GM21576 (cell line): ENCODE measurements around the gene HERC2.
A peak's percentile ranks its signal among the peaks of the same experiment; 100 is the strongest.
"Not testable (repeated sequence)": the region's sequence is repeated elsewhere in the genome, so short reads cannot be mapped to it uniquely, and the experiment has no call there.

Experiments
- ATAC-seq: cut with Tn5 transposase; IDR thresholded peaks from one replicate; pipeline ENCODE4 v1.9.1; 2021; ENCODE audit warnings: mild to moderate bottlenecking, moderate library complexity; ENCODE audit not compliant: unreplicated experiment

HERC2 gene

GRCh38 chr15:28132524-28133275, 189.3 kb downstream of the HERC2 start:
- ATAC-seq: no peak

- ATAC-seq: no peak
These were observed 190.0 kb downstream of the HERC2 start for GRCh38 chr15:28131946-28132345.

GRCh38 chr15:28131400-28131799, 190.6 kb downstream of the HERC2 start:
- ATAC-seq: no peak

GRCh38 chr15:28130651-28131050, 191.3 kb downstream of the HERC2 start:
- ATAC-seq: no peak

- no peak for ATAC-seq
These were observed 192.6 kb downstream of the HERC2 start for GRCh38 chr15:28129231-28129848.

- ATAC-seq: no peak
These were observed 193.9 kb downstream of the HERC2 start for GRCh38 chr15:28128031-28128430.

GRCh38 chr15:28127036-28127435, 194.9 kb downstream of the HERC2 start:
- ATAC-seq: no peak

GRCh38 chr15:28125673-28126651, 196.0 kb downstream of the HERC2 start:
- ATAC-seq: no peak

GRCh38 chr15:28124841-28125240, 197.1 kb downstream of the HERC2 start:
- no peak for ATAC-seq

GRCh38 chr15:28123408-28124023, 198.5 kb downstream of the HERC2 start:
- ATAC-seq: peak; percentile 79

GRCh38 chr15:28122038-28122949, 199.7 kb downstream of the HERC2 start:
- no peak for ATAC-seq

GRCh38 chr15:28121577-28121976, 200.4 kb downstream of the HERC2 start:
- ATAC-seq: not testable (repeated sequence)

- ATAC-seq: no peak
These were observed 201.7 kb downstream of the HERC2 start for GRCh38 chr15:28120359-28120640.

GRCh38 chr15:28118531-28118930, 203.4 kb downstream of the HERC2 start:
- no peak for ATAC-seq

GRCh38 chr15:28118083-28118482, 203.9 kb downstream of the HERC2 start:
- no peak for ATAC-seq

- ATAC-seq: no peak
These were observed 204.5 kb downstream of the HERC2 start for GRCh38 chr15:28117432-28117990.

- no peak for ATAC-seq
These were observed 205.2 kb downstream of the HERC2 start for GRCh38 chr15:28116521-28117431.

- no peak for ATAC-seq
These were observed 206.1 kb downstream of the HERC2 start for GRCh38 chr15:28115871-28116270.
